GM21529 (cell line): ENCODE data around the gene PLPPR2.
A peak's percentile ranks its signal among the peaks of the same experiment; 100 is the strongest.
"Not testable (repeated sequence)": the region's sequence is repeated elsewhere in the genome, so short reads cannot be mapped to it uniquely, and the experiment has no call there.

Experiments used
- ATAC-seq: cut with Tn5 transposase; IDR thresholded peaks from one replicate; pipeline ENCODE4 v1.9.1; 2021; ENCODE audit not compliant: unreplicated experiment

Gene PLPPR2, protein sequence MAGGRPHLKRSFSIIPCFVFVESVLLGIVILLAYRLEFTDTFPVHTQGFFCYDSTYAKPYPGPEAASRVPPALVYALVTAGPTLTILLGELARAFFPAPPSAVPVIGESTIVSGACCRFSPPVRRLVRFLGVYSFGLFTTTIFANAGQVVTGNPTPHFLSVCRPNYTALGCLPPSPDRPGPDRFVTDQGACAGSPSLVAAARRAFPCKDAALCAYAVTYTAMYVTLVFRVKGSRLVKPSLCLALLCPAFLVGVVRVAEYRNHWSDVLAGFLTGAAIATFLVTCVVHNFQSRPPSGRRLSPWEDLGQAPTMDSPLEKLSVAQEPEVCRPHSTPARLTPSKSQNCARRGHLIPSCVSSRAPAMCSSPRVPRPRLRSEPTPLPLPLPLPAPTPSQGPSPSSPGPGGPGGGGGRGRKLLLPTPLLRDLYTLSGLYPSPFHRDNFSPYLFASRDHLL

DNA sequence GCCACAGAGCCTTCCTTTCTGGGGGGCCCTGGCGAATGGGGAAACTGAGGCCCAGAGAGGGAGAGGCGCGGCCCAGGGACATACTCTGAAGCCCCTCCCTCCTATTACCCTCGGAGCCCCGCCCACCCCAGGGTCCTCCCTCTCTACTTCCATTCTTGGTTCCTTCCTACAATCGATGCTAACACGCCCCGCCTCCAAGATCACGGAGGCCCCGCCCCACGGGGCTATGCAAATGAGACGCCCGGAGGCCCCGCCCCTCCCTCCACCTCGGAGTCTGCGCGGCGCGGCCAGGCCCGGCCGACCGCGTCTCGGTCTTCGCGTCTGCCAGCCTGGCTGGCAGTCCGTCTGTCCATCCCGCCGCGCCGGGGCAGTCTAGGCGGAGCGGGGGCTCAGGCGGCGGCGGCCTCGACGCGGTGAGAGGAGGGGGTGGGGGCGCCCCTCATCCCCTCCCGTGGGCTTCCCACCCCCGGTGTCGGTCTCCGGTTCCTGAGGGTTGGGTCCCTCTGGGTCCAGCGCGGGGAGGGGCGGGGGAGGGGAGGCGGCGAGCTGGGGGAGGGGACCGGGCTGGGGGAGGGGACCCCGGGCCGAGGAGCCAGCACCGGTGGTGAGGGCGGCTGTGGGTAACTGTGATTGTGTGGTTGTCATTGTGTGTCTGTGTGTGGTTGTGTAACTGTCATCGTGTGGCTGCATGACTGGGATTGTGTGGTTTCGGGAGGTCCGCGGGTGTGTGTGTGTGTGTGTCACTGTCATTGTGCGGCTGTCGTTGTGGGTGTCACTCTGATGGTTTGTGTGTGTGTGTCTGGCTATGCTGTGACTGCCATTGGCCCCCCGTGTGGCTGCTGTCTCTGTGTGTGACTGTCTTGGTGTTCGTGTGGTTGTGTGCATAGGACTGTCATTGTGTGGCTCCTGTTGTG, at the start of gene PLPPR2:
Gene PLPPR2, plus strand, starts transcription at position 273 of the 914 bp plus-strand sequence. CDS start 2,242 bp downstream, outside the sequence.
- ATAC-seq = no peak

GRCh38 chr19:11306337-11306736, 48.9 kb upstream of the PLPPR2 start:
- no peak for ATAC-seq

- ATAC-seq = not testable (repeated sequence)
Measured at GRCh38 chr19:11320278-11320995, 34.8 kb upstream of the PLPPR2 start.

- ATAC-seq = no peak
Measured at GRCh38 chr19:11321191-11322126, 33.8 kb upstream of the PLPPR2 start.

DNA sequence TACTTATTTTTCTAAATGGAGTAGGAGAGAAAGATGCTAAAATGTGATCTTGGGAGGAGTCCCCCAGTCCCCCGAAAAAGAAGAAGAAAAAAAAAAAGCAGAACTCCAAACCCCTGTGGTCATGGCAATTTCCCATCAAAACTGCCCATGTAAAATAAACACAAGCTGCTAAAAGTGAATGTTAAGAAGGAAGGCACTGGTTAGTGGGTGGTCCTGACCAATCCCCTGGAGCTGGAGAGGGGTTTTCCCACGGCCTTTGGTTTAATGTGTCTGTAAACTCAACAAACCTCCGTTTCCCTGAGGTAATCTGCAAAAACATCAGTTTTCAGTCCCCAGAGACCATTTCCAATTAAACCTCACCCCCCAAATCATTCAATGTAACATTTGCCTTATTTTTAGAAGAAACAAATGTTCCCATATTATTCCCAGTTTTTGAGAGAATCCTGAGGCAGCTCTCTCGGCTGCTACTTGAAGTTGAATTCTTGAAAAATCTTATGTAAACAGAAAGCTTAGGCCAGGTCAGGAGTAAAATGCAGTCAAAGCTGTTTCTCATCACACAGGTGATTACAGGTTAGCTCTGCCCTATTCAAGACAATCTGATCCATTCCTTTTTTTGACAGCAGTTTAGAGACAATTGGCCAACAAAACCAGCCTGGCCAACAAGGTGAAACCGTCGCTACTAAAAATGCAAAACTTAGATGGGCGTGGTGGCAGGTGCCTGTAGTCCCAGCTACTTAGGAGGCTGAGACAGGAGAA, 32.8 kb upstream of the PLPPR2 start:
- ATAC-seq = no peak

- ATAC-seq = no peak
Measured at GRCh38 chr19:11323601-11324078, 31.6 kb upstream of the PLPPR2 start.

- peak; percentile 72 for ATAC-seq
Measured at GRCh38 chr19:11324079-11324661, 31.1 kb upstream of the PLPPR2 start.

GRCh38 chr19:11324748-11325389, 30.4 kb upstream of the PLPPR2 start:
- ATAC-seq = no peak

DNA sequence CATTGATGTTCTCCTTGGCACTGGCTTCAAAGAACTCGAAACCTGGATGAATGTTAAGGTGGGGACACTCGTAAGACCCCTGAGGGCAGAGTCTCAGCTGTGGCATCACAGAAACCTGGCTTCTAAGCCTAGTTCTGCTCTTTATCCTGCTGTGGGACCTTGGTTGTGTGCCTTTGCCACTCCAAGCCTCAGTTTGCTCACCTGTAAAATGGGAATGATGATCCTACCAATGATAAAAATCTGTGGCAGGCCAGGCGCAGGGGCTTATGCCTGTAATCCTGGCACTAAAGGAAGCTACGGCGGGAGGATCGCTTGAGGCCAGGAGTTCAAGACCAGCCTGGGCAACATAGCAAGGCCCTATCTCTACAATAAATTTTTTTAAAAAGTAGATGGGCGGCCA, 29.7 kb upstream of the PLPPR2 start:
- no peak for ATAC-seq

- no peak for ATAC-seq
Measured at GRCh38 chr19:11330127-11330526, 25.1 kb upstream of the PLPPR2 start.

DNA sequence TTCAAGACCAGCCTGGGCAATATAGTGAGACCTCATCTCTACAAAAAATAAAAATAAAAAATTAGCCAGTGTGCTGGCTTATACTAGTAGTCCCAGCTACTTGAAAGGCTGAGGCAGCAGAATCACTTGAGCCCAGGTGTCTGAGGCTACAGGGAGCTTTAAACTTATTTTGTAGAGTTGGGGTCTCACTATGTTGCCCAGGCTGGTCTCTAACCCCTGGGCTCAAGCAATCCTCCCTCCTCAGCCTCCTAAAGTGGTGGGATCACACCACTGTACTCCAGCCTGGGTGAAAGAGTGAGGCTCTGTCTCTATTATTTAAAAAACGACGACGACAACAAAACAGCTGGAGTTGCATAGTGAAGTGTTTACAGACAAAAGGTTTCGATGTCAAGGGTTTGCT, 23.7 kb upstream of the PLPPR2 start:
- ATAC-seq = no peak

DNA sequence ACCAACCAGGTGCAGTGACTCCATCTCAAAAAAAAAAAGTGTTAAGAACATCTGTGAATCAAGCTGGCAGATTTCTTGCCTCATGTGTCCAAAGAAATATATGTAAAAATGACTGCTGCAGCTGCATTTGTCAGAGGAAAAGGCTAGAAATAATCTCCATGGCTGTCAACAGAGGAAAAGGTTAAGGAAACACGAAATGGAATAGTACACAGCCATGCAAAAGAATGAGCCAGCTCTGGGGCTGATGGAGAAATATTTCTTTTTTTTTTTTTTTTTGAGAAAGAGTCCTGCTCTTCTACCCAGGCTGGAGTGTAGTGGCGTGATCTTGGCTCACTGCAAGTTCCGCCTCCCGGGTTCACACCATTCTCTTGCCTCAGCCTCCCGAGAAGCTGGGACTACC, 22.4 kb upstream of the PLPPR2 start:
- ATAC-seq = no peak

- ATAC-seq = not testable (repeated sequence)
Measured at GRCh38 chr19:11333838-11334237, 21.4 kb upstream of the PLPPR2 start.

GRCh38 chr19:11335449-11336146, 19.6 kb upstream of the PLPPR2 start:
- ATAC-seq = no peak

- ATAC-seq = no peak
Measured at GRCh38 chr19:11337080-11337479, 18.2 kb upstream of the PLPPR2 start.

DNA sequence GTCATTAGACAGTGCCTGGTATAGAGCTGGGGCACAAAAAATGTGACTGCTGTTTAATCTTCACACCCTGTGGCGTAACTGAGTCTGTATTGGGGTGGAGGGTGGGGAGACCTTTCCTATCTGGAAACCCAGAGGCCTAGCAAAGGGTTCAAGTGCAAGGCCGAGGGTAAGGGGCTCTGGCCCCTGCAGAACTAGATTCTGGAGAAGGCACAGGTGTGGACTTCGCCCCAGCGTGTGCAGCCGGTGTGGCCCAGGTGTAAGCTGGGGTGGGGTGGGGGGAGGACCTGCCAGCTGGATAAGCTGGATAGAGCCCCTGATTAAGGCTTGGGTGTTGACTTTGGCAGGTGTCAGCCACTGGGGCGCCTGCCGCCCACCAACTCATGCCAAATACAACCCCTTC, 17.1 kb upstream of the PLPPR2 start:
- ATAC-seq = no peak

- ATAC-seq = no peak
Measured at GRCh38 chr19:11338569-11339253, 16.5 kb upstream of the PLPPR2 start.
